ENCODE measurements around the gene SOX11. TPM values are rescaled to one million over a fixed set of nuclear protein-coding genes. Genes with fewer than 3 reads are reported as not detected.

Gene SOX11
- total RNA-seq, 1 donor from 2014 or later, result 576 TPM

GRCh38 chr2:5698134-5698533 lies 6.0 kb downstream of the SOX11 start:
- H3K9me3 Mint-ChIP-seq (ENCODE audit: unreplicated experiment), result peaks cover 51% of the 10 kb centered on the region
- peaks cover 19% of the 10 kb centered on the region for H3K36me3 Mint-ChIP-seq (ENCODE audit: unreplicated experiment)
- H3K27ac Mint-ChIP-seq (ENCODE audit: unreplicated experiment), result peak overlapping the region; percentile 96
- no peak for DNase-seq
- H3K4me1 Mint-ChIP-seq (ENCODE audit: low read depth, unreplicated experiment), result peaks cover 27% of the 10 kb centered on the region
- TF ChIP-seq CTCF (IDR thresholded peaks at IDR 0.05; ENCODE audit: partially characterized antibody, unreplicated experiment), result no peak
- H3K27me3 Mint-ChIP-seq (ENCODE audit: unreplicated experiment), result peaks cover 42% of the 10 kb centered on the region
- H3K4me3 Mint-ChIP-seq (ENCODE audit: unreplicated experiment), result peak overlapping the region; percentile 95

GRCh38 chr2:5699963-5700362 lies 7.8 kb downstream of the SOX11 start:
- no peak for DNase-seq
- H3K36me3 Mint-ChIP-seq (ENCODE audit: unreplicated experiment), result peaks cover 15% of the 10 kb centered on the region
- peaks cover 42% of the 10 kb centered on the region for H3K9me3 Mint-ChIP-seq (ENCODE audit: unreplicated experiment)
- peaks cover 34% of the 10 kb centered on the region for H3K27me3 Mint-ChIP-seq (ENCODE audit: unreplicated experiment)
- TF ChIP-seq CTCF (IDR thresholded peaks at IDR 0.05; ENCODE audit: partially characterized antibody, unreplicated experiment), result no peak
- peaks cover 29% of the 10 kb centered on the region for H3K4me1 Mint-ChIP-seq (ENCODE audit: low read depth, unreplicated experiment)
- H3K4me3 Mint-ChIP-seq (ENCODE audit: unreplicated experiment), result peak overlapping the region; percentile 95
- peak overlapping the region; percentile 34 for H3K27ac Mint-ChIP-seq (ENCODE audit: unreplicated experiment)

GRCh38 chr2:5700551-5700950 lies 8.4 kb downstream of the SOX11 start:
- Mint-ChIP-seq H3K4me1 (ENCODE audit: low read depth, unreplicated experiment) (peaks cover 27% of the 10 kb centered on the region), H3K9me3 (ENCODE audit: unreplicated experiment) (peaks cover 40% of the 10 kb centered on the region), H3K27ac (ENCODE audit: unreplicated experiment) (peak overlapping the region; percentile 34), H3K4me3 (ENCODE audit: unreplicated experiment) (peak overlapping the region; percentile 95), H3K27me3 (ENCODE audit: unreplicated experiment) (peaks cover 30% of the 10 kb centered on the region), H3K36me3 (ENCODE audit: unreplicated experiment) (peaks cover 10% of the 10 kb centered on the region)
- TF ChIP-seq CTCF (IDR thresholded peaks at IDR 0.05; ENCODE audit: partially characterized antibody, unreplicated experiment), result no peak
- no peak for DNase-seq

- no peak for DNase-seq
- Mint-ChIP-seq H3K9me3 (ENCODE audit: unreplicated experiment) (peaks cover 35% of the 10 kb centered on the region), H3K4me1 (ENCODE audit: low read depth, unreplicated experiment) (peaks cover 27% of the 10 kb centered on the region), H3K27me3 (ENCODE audit: unreplicated experiment) (peaks cover 24% of the 10 kb centered on the region), H3K27ac (ENCODE audit: unreplicated experiment) (peak overlapping the region; percentile 46), H3K36me3 (ENCODE audit: unreplicated experiment) (peaks cover 6% of the 10 kb centered on the region), H3K4me3 (ENCODE audit: unreplicated experiment) (peak overlapping the region; percentile 95)
- TF ChIP-seq CTCF (IDR thresholded peaks at IDR 0.05; ENCODE audit: partially characterized antibody, unreplicated experiment), result no peak
Measured at GRCh38 chr2:5701266-5701665, 9.1 kb downstream of the SOX11 start.

GRCh38 chr2:5703166-5703565 lies 11.0 kb downstream of the SOX11 start:
- H3K9me3 Mint-ChIP-seq (ENCODE audit: unreplicated experiment), result peaks cover 24% of the 10 kb centered on the region
- peak overlapping the region; percentile 23 for H3K27ac Mint-ChIP-seq (ENCODE audit: unreplicated experiment)
- TF ChIP-seq CTCF (IDR thresholded peaks at IDR 0.05; ENCODE audit: partially characterized antibody, unreplicated experiment), result no peak
- H3K4me3 Mint-ChIP-seq (ENCODE audit: unreplicated experiment), result no peak overlapping the region
- peaks cover 17% of the 10 kb centered on the region for H3K27me3 Mint-ChIP-seq (ENCODE audit: unreplicated experiment)
- H3K4me1 Mint-ChIP-seq (ENCODE audit: low read depth, unreplicated experiment), result peaks cover 27% of the 10 kb centered on the region
- H3K36me3 Mint-ChIP-seq (ENCODE audit: unreplicated experiment), result peaks cover 6% of the 10 kb centered on the region
- no peak for DNase-seq

Data from glutamatergic neuron (in vitro differentiated cells).